ENCODE measurements around the gene RPS6KB2.
A peak's percentile ranks its signal among the peaks of the same experiment; 100 is the strongest.

The RPS6KB2 gene

GRCh38 chr11:67395555-67396258 is 32.6 kb upstream of the RPS6KB2 start:
- DNase-seq = no peak
- Histone ChIP-seq H3K27me3 (ENCODE audit: insufficient read depth, low read depth, severe bottlenecking) (no peaks in the 10 kb centered on the region), H3K9me3 (ENCODE audit: severe bottlenecking) (no peaks in the 10 kb centered on the region), H3K27ac (no peak overlapping the region), H3K36me3 (peaks cover 80% of the 10 kb centered on the region), H3K4me3 (ENCODE audit: low read depth, low read length) (no peak overlapping the region)
- TF ChIP-seq CTCF (IDR thresholded peaks at IDR 0.05; ENCODE audit: low read depth, low read length) = no peak

- DNase-seq = no peak
- no peak overlapping the region for H3K4me3 ChIP-seq (ENCODE audit: low read depth, low read length)
- H3K9me3 ChIP-seq (ENCODE audit: severe bottlenecking) = no peaks in the 10 kb centered on the region
- no peak overlapping the region for H3K27ac ChIP-seq
- peaks cover 85% of the 10 kb centered on the region for H3K36me3 ChIP-seq
- TF ChIP-seq CTCF (IDR thresholded peaks at IDR 0.05; ENCODE audit: low read depth, low read length) = no peak
- H3K27me3 ChIP-seq (ENCODE audit: insufficient read depth, low read depth, severe bottlenecking) = no peaks in the 10 kb centered on the region
Measured at GRCh38 chr11:67396259-67396581, 32.1 kb upstream of the RPS6KB2 start.

- TF ChIP-seq CTCF (IDR thresholded peaks at IDR 0.05; ENCODE audit: low read depth, low read length) = no peak
- Histone ChIP-seq H3K9me3 (ENCODE audit: severe bottlenecking) (no peaks in the 10 kb centered on the region), H3K27ac (no peak overlapping the region), H3K27me3 (ENCODE audit: insufficient read depth, low read depth, severe bottlenecking) (no peaks in the 10 kb centered on the region), H3K36me3 (peaks cover 85% of the 10 kb centered on the region), H3K4me3 (ENCODE audit: low read depth, low read length) (no peak overlapping the region)
- DNase-seq = no peak
Measured at GRCh38 chr11:67396587-67397389, 31.5 kb upstream of the RPS6KB2 start.

- DNase-seq = no peak
- no peaks in the 10 kb centered on the region for H3K27me3 ChIP-seq (ENCODE audit: insufficient read depth, low read depth, severe bottlenecking)
- H3K4me3 ChIP-seq (ENCODE audit: low read depth, low read length) = no peak overlapping the region
- TF ChIP-seq CTCF (IDR thresholded peaks at IDR 0.05; ENCODE audit: low read depth, low read length) = no peak
- H3K27ac ChIP-seq = peak overlapping the region; percentile 8; the same call in 1 of the 2 replicates
- H3K9me3 ChIP-seq (ENCODE audit: severe bottlenecking) = no peaks in the 10 kb centered on the region
- H3K36me3 ChIP-seq = peaks cover 85% of the 10 kb centered on the region
Measured at GRCh38 chr11:67397536-67397935, 30.8 kb upstream of the RPS6KB2 start.

- Histone ChIP-seq H3K36me3 (peaks cover 80% of the 10 kb centered on the region), H3K27me3 (ENCODE audit: insufficient read depth, low read depth, severe bottlenecking) (no peaks in the 10 kb centered on the region), H3K9me3 (ENCODE audit: severe bottlenecking) (no peaks in the 10 kb centered on the region), H3K4me3 (ENCODE audit: low read depth, low read length) (no peak overlapping the region), H3K27ac (no peak overlapping the region)
- DNase-seq = no peak
- no peak for TF ChIP-seq CTCF (IDR thresholded peaks at IDR 0.05; ENCODE audit: low read depth, low read length)
Measured at GRCh38 chr11:67397986-67398660, 30.2 kb upstream of the RPS6KB2 start.

Data from WERI-Rb-1 (cell line).